Heart left ventricle (tissue), 16 donors: Measurements from ENCODE around the gene CLRN1. TPM values are rescaled to one million over a fixed set of nuclear protein-coding genes. Genes with fewer than 3 reads are reported as not detected.

ENCODE experiments used
- ATAC-seq, 4 donors: fragments of 200-7000 bp; cut with Tn5 transposase; one replicate each; pipeline ENCODE4 v1.9.1; 2020 to 2022; ENCODE audit warnings: moderate library complexity in 4 of 4, mild to moderate bottlenecking in 3 of 4, moderate number of reproducible peaks in 1 of 4
- DNase-seq, 5 donors: peaks; one replicate each; pipeline ENCODE4 v3.0.0-alpha.2; 2020
- H3K27ac ChIP-seq, 12 donors: fragments of 200-600 bp; sonication (generic) in 4 of 12; one replicate each; pipeline versions ENCODE4 v1.5.0 to v1.8.0; 2016 to 2022; ENCODE audit warnings: mild to moderate bottlenecking in 2 of 12
- H3K27me3 ChIP-seq, 9 donors: fragments of 200-600 bp; sonication (generic) in 2 of 9; one replicate each; pipeline versions ENCODE4 v1.5.1 to v1.8.0; 2016 to 2022; ENCODE audit warnings: mild to moderate bottlenecking in 3 of 9
- H3K36me3 ChIP-seq, 9 donors: fragments of 200-600 bp; sonication (generic) in 2 of 9; one replicate each; pipeline versions ENCODE4 v1.5.0 to v1.8.0; 2018 to 2022; ENCODE audit warnings: mild to moderate bottlenecking in 2 of 9
- H3K4me1 ChIP-seq, 12 donors: fragments of 200-600 bp; sonication (generic) in 4 of 12; one replicate each; pipeline versions ENCODE4 v1.5.0 to v1.8.0; 2016 to 2022; ENCODE audit warnings: mild to moderate bottlenecking in 3 of 12
- H3K4me3 ChIP-seq, 12 donors: fragments of 200-600 bp; sonication (generic) in 4 of 12; one replicate each; pipeline versions ENCODE4 v1.5.0 to v1.8.0; 2017 to 2022; ENCODE audit warnings: mild to moderate bottlenecking in 9 of 12, moderate library complexity in 4 of 12
- H3K9me3 ChIP-seq, 12 donors: fragments of 200-600 bp; sonication (generic) in 4 of 12; one replicate each; pipeline versions ENCODE4 v1.5.0 to v1.8.0; 2016 to 2022; ENCODE audit warnings: mild to moderate bottlenecking in 1 of 12
- CTCF ChIP-seq, 12 donors: fragments of 200-600 bp; sonication (generic) in 4 of 12; IDR thresholded peaks; one replicate each; pipeline versions ENCODE4 v1.5.0 to v1.8.0; 2018 to 2022; ENCODE audit warnings: antibody characterized with exemption in 12 of 12, mild to moderate bottlenecking in 5 of 12
- POLR2A ChIP-seq, 2 donors: fragments of 450-650 bp; IDR thresholded peaks; one replicate each; pipeline ENCODE4 v1.6.1; 2017; ENCODE audit warnings: antibody characterized with exemption in 2 of 2, mild to moderate bottlenecking in 2 of 2, moderate library complexity in 2 of 2
- WGBS, 4 donors: extraction: QIAGEN DNeasy Blood & Tissue Kit in 2 of 4; methylation state at CpG; one replicate each; pipeline versions ENCODE4 v1.1.5 to v1.1.7; 2013 to 2018; 5-methylcytosine and 5-hydroxymethylcytosine counted together
- intact Hi-C, 10 donors: fragments of 100-400 bp; cut with DNase I; formaldehyde crosslinking; loops; one replicate each; pipeline versions ENCODE4 v1.11.1 to v1.14.2; 2022
- polyA plus RNA-seq, 2 donors: library from polyadenylated mRNA; stranded (reverse); fragments of 200-250 nt; gene quantifications; one replicate each; pipeline ENCODE4 v1.2.3, GENCODE V29; 2013
- total RNA-seq, 9 donors: library from RNA; depleted of rRNA in 2 of 9; stranded (reverse); fragments of >200 nt in 2 of 9; fragmentation: NEBNext Ultra II Directional in 3 of 9; extraction: Animal tissue kit (Norgen Biotek cat#: 25700) in 3 of 9; gene quantifications; one replicate each; pipeline versions ENCODE4 v1.1.0 to v1.2.4, GENCODE V29; 2016 to 2023
- donor health status: ischemic (EF 13 %, LVEDD 7.1; RV severe dilation, severe dysfunction).
- donor health status: healthy with polysubstance abuse.
- donor health status: DM: no; HTN: yes; CAD: no.
- donor health status: DM: no; HTN: no; CAD: no.
- donor health status: ischemic (EF 25% LVEDD 6.9; RV normal size, moderate dysfunction).
- donor health status: ischemic (EF 25% LVEDD 5.7; RV mildly dilated, moderate dysfunction).
- donor health status: healthy.
- donor health status: DM: yes; HTN: yes; CAD: no.
- donor health status: ischemic (EF 35%, LVEDD 5.7; RV mildly dilated, moderate dysfunction).
- donor health status: nonischemic (EF 11% LVEDD 7.7; RV severe dilation, severe dysfunction).
- donor health status: DM: yes; HTN: yes; CAD: no.
- donor health status: PGD.
- donor health status: ischemic (EF 29% LVEDD 5.4; RV normal size, mild dysfunction).
- donor health status: nonischemic (EF 23%, LVEDD 6.1; RV moderate dilation, normal function).

Gene CLRN1
- total and polyA plus RNA-seq, 11 donors, result not detected

GRCh38 chr3:150889106-150889505, 83.4 kb downstream of the CLRN1 start:
- ATAC-seq (no peak), DNase-seq (no peak)
- intact Hi-C loops, result no loop called here
- Histone ChIP-seq H3K9me3 (peaks cover 0 to 6% (median 0%) of the 10 kb centered on the region in 12 donors), H3K4me1 (peaks cover 0 to 8% (median 0%) of the 10 kb centered on the region in 12 donors), H3K36me3 (no peaks in the 10 kb centered on the region), H3K27ac (no peak overlapping the region), H3K27me3 (no peaks in the 10 kb centered on the region), H3K4me3 (no peak overlapping the region)
- no peak for TF ChIP-seq POLR2A (IDR thresholded peaks at IDR 0.05)
- TF ChIP-seq CTCF (IDR thresholded peaks at IDR 0.05), result no peak
- 77 to 85% (median 82%) methylated on average over 6 of the region's 6 CpGs for WGBS, 4 donors

- Histone ChIP-seq H3K4me3 (no peak overlapping the region), H3K36me3 (no peaks in the 10 kb centered on the region), H3K4me1 (peaks cover 0 to 8% (median 0%) of the 10 kb centered on the region in 12 donors), H3K9me3 (peaks cover 0 to 6% (median 0%) of the 10 kb centered on the region in 12 donors), H3K27ac (no peak overlapping the region), H3K27me3 (no peaks in the 10 kb centered on the region)
- intact Hi-C loops, result no loop called here
- 92 to 100% (median 94%) methylated on average over 2 of the region's 2 CpGs for WGBS, 4 donors
- TF ChIP-seq CTCF (IDR thresholded peaks at IDR 0.05) (no peak), POLR2A (IDR thresholded peaks at IDR 0.05) (no peak)
- DNase-seq, result no peak
- no peak for ATAC-seq
Observed at GRCh38 chr3:150887031-150887430, 85.5 kb downstream of the CLRN1 start.

- ATAC-seq, result peak; percentile 51 to 80 (median 59)
- Histone ChIP-seq H3K27me3 (no peaks in the 10 kb centered on the region), H3K36me3 (no peaks in the 10 kb centered on the region), H3K4me3 (no peak overlapping the region), H3K9me3 (peaks cover 0 to 6% (median 0%) of the 10 kb centered on the region in 12 donors), H3K27ac (no peak overlapping the region), H3K4me1 (peaks cover 0 to 8% (median 0%) of the 10 kb centered on the region in 12 donors)
- intact Hi-C loops, result no loop called here
- no peak for TF ChIP-seq CTCF (IDR thresholded peaks at IDR 0.05)
- TF ChIP-seq POLR2A (IDR thresholded peaks at IDR 0.05), result no peak
- WGBS, 4 donors, result 56 to 68% (median 59%) methylated on average over 3 of the region's 3 CpGs
- DNase-seq, result no peak
Observed at GRCh38 chr3:150885535-150885934, 87.0 kb downstream of the CLRN1 start.

GRCh38 chr3:150878996-150879575, 93.4 kb downstream of the CLRN1 start:
- Histone ChIP-seq H3K4me1 (peaks cover 0 to 41% (median 11%) of the 10 kb centered on the region in 12 donors), H3K27ac (peak overlapping the region in 2 of 12 donors; percentile 1 to 29), H3K27me3 (no peaks in the 10 kb centered on the region), H3K9me3 (no peaks in the 10 kb centered on the region), H3K4me3 (no peak overlapping the region), H3K36me3 (no peaks in the 10 kb centered on the region)
- no peak for DNase-seq
- ATAC-seq, result peak in 1 of 4 donors; percentile 52
- intact Hi-C loops, result no loop called here
- 26 to 39% (median 34%) methylated on average over 2 of the region's 2 CpGs for WGBS, 4 donors
- TF ChIP-seq POLR2A (IDR thresholded peaks at IDR 0.05) (no peak), CTCF (IDR thresholded peaks at IDR 0.05) (no peak)
